Measurements from ENCODE around the gene TP63. TPM values are rescaled to one million over a fixed set of nuclear protein-coding genes. Genes with fewer than 3 reads are reported as not detected.

TP63 gene
- total RNA-seq, 1 donor from 2014 or later = not detected

- no peak for DNase-seq (ENCODE audit: low read depth)
- TF ChIP-seq CTCF (conservative IDR thresholded peaks at IDR 0.05; ENCODE audit: low read depth, low read length) = no peak
- no peak overlapping the region for H3K4me3 ChIP-seq (ENCODE audit: low read depth, low read length)
Observed at GRCh38 chr3:189848395-189849040, 217.3 kb downstream of the TP63 start.

- no peak for TF ChIP-seq CTCF (conservative IDR thresholded peaks at IDR 0.05; ENCODE audit: low read depth, low read length)
- DNase-seq (ENCODE audit: low read depth) = no peak
- no peak overlapping the region for H3K4me3 ChIP-seq (ENCODE audit: low read depth, low read length)
Observed at GRCh38 chr3:189849262-189849661, 218.1 kb downstream of the TP63 start.

GRCh38 chr3:189851682-189852081 is 220.5 kb downstream of the TP63 start:
- TF ChIP-seq CTCF (conservative IDR thresholded peaks at IDR 0.05; ENCODE audit: low read depth, low read length) = no peak
- H3K4me3 ChIP-seq (ENCODE audit: low read depth, low read length) = no peak overlapping the region

GRCh38 chr3:189853906-189854305 is 222.7 kb downstream of the TP63 start:
- no peak overlapping the region for H3K4me3 ChIP-seq (ENCODE audit: low read depth, low read length)
- no peak for DNase-seq (ENCODE audit: low read depth)
- no peak for TF ChIP-seq CTCF (conservative IDR thresholded peaks at IDR 0.05; ENCODE audit: low read depth, low read length)

More at GRCh38 chr3:189851682-189852081, 220.5 kb downstream of the TP63 start:
- no peak for DNase-seq (ENCODE audit: low read depth)

- no peak overlapping the region for H3K4me3 ChIP-seq (ENCODE audit: low read depth, low read length)
- no peak for DNase-seq (ENCODE audit: low read depth)
- TF ChIP-seq CTCF (conservative IDR thresholded peaks at IDR 0.05; ENCODE audit: low read depth, low read length) = no peak
Observed at GRCh38 chr3:189860296-189860695, 229.1 kb downstream of the TP63 start.

- TF ChIP-seq CTCF (conservative IDR thresholded peaks at IDR 0.05; ENCODE audit: low read depth, low read length) = no peak
- H3K4me3 ChIP-seq (ENCODE audit: low read depth, low read length) = no peak overlapping the region
- DNase-seq (ENCODE audit: low read depth) = no peak
Observed at GRCh38 chr3:189862385-189862998, 231.3 kb downstream of the TP63 start.

GRCh38 chr3:189863031-189863430 is 231.8 kb downstream of the TP63 start:
- no peak for TF ChIP-seq CTCF (conservative IDR thresholded peaks at IDR 0.05; ENCODE audit: low read depth, low read length)
- no peak overlapping the region for H3K4me3 ChIP-seq (ENCODE audit: low read depth, low read length)
- no peak for DNase-seq (ENCODE audit: low read depth)
